ENCODE results near the gene IER5L.
A peak's percentile ranks its signal among the peaks of the same experiment; 100 is the strongest.

IER5L gene

GRCh38 chr9:129209109-129209508, 31.0 kb upstream of the IER5L start:
- H3K4me2 ChIP-seq, result peak overlapping the region; percentile 24 to 76 (median 69); a peak in 19 of 22 replicates
- H4K20me1 ChIP-seq, result no peaks in the 10 kb centered on the region
- no peak overlapping the region for H3K4me3 ChIP-seq
- no peaks in the 10 kb centered on the region for H3K9me3 ChIP-seq (replicated peaks in 1 of 11)
- H3K27ac ChIP-seq, result no peak overlapping the region
- no peak for TF ChIP-seq Cebpa-rat (IDR thresholded peaks at IDR 0.05)
- H3K9ac ChIP-seq, result no peak overlapping the region
- H3K36me3 ChIP-seq, result no peaks in the 10 kb centered on the region
- H3K4me1 ChIP-seq, result peaks cover 9 to 24% (median 15%) of the 10 kb centered on the region in 10 experiments
- H3K27me3 ChIP-seq, result no peaks in the 10 kb centered on the region

GRCh38 chr9:129208207-129209032, 30.4 kb upstream of the IER5L start:
- Histone ChIP-seq H3K4me3 (no peak overlapping the region), H3K36me3 (no peaks in the 10 kb centered on the region), H3K9me3 (replicated peaks in 1 of 11) (no peaks in the 10 kb centered on the region), H3K27me3 (no peaks in the 10 kb centered on the region), H3K4me1 (peaks cover 13 to 26% (median 18%) of the 10 kb centered on the region in 10 experiments), H3K4me2 (peak overlapping the region; percentile 24 to 76 (median 69)), H3K9ac (0 out of 22 replicates have a peak overlapping the region, but pooled peaks of 1 of the 11 experiments have one; percentile 10), H4K20me1 (no peaks in the 10 kb centered on the region), H3K27ac (no peak overlapping the region)
- TF ChIP-seq Cebpa-rat (IDR thresholded peaks at IDR 0.05), result no peak

- no peaks in the 10 kb centered on the region for H4K20me1 ChIP-seq
- H3K4me1 ChIP-seq, result peaks cover 13 to 29% (median 22%) of the 10 kb centered on the region in 10 experiments
- no peak overlapping the region for H3K4me2 ChIP-seq
- no peak overlapping the region for H3K27ac ChIP-seq
- H3K4me3 ChIP-seq, result no peak overlapping the region
- H3K9ac ChIP-seq, result no peak overlapping the region
- no peaks in the 10 kb centered on the region for H3K27me3 ChIP-seq
- no peaks in the 10 kb centered on the region for H3K9me3 ChIP-seq (replicated peaks in 1 of 11)
- no peak for TF ChIP-seq Cebpa-rat (IDR thresholded peaks at IDR 0.05)
- H3K36me3 ChIP-seq, result no peaks in the 10 kb centered on the region
Observed at GRCh38 chr9:129206905-129207304, 28.8 kb upstream of the IER5L start.

GRCh38 chr9:129206401-129206800, 28.3 kb upstream of the IER5L start:
- H4K20me1 ChIP-seq, result no peaks in the 10 kb centered on the region
- no peak for TF ChIP-seq Cebpa-rat (IDR thresholded peaks at IDR 0.05)
- H3K4me1 ChIP-seq, result peaks cover 13 to 30% (median 23%) of the 10 kb centered on the region in 10 experiments
- no peak overlapping the region for H3K9ac ChIP-seq
- H3K27ac ChIP-seq, result no peak overlapping the region
- no peaks in the 10 kb centered on the region for H3K9me3 ChIP-seq (replicated peaks in 1 of 11)
- H3K27me3 ChIP-seq, result no peaks in the 10 kb centered on the region
- no peaks in the 10 kb centered on the region for H3K36me3 ChIP-seq
- H3K4me2 ChIP-seq, result no peak overlapping the region
- H3K4me3 ChIP-seq, result no peak overlapping the region

- H3K27me3 ChIP-seq, result no peaks in the 10 kb centered on the region
- H3K4me2 ChIP-seq, result no peak overlapping the region
- 0 out of 22 replicates have a peak, but pooled peaks cover 0 to 4% (median 0%) of the 10 kb centered on the region in 11 experiments for H3K9me3 ChIP-seq (replicated peaks in 1 of 11)
- H4K20me1 ChIP-seq, result no peaks in the 10 kb centered on the region
- H3K4me1 ChIP-seq, result peaks cover 13 to 30% (median 23%) of the 10 kb centered on the region in 10 experiments
- no peak overlapping the region for H3K9ac ChIP-seq
- no peak for TF ChIP-seq Cebpa-rat (IDR thresholded peaks at IDR 0.05)
- H3K4me3 ChIP-seq, result no peak overlapping the region
- H3K27ac ChIP-seq, result no peak overlapping the region
- no peaks in the 10 kb centered on the region for H3K36me3 ChIP-seq
Observed at GRCh38 chr9:129204840-129205239, 26.8 kb upstream of the IER5L start.

GRCh38 chr9:129203556-129203909, 25.5 kb upstream of the IER5L start:
- H3K27me3 ChIP-seq, result no peaks in the 10 kb centered on the region
- peak overlapping the region in 2 of 11 experiments; percentile 90 to 92; a peak in 2 of 22 replicates for H3K27ac ChIP-seq
- H3K4me3 ChIP-seq, result 0 out of 20 replicates have a peak overlapping the region, but pooled peaks of 1 of the 10 experiments have one; percentile 56
- H3K9ac ChIP-seq, result peak overlapping the region in 3 of 11 experiments; percentile 84 to 88 (median 87); a peak in 1 of 22 replicates
- no peaks in the 10 kb centered on the region for H3K36me3 ChIP-seq
- peaks cover 7 to 28% (median 17%) of the 10 kb centered on the region in 10 experiments for H3K4me1 ChIP-seq
- TF ChIP-seq Cebpa-rat (IDR thresholded peaks at IDR 0.05), result no peak
- H4K20me1 ChIP-seq, result no peaks in the 10 kb centered on the region
- peak overlapping the region in 8 of 11 experiments; percentile 37 to 72 (median 58); a peak in 11 of 22 replicates for H3K4me2 ChIP-seq
- H3K9me3 ChIP-seq (replicated peaks in 1 of 11), result 0 out of 22 replicates have a peak, but pooled peaks cover 0 to 4% (median 0%) of the 10 kb centered on the region in 11 experiments

GRCh38 chr9:129202613-129203555, 24.8 kb upstream of the IER5L start:
- Histone ChIP-seq H3K27ac (peak overlapping the region; percentile 75 to 94 (median 89)), H3K36me3 (no peaks in the 10 kb centered on the region), H3K4me1 (peaks cover under 1 to 28% (median 12%) of the 10 kb centered on the region in 10 experiments; a peak in 19 of 20 replicates), H3K9me3 (replicated peaks in 1 of 11) (0 out of 22 replicates have a peak, but pooled peaks cover 0 to 4% (median 0%) of the 10 kb centered on the region in 11 experiments), H3K27me3 (no peaks in the 10 kb centered on the region), H4K20me1 (no peaks in the 10 kb centered on the region), H3K4me2 (peak overlapping the region; percentile 37 to 72 (median 57)), H3K4me3 (peak overlapping the region; percentile 55 to 74 (median 62)), H3K9ac (peak overlapping the region; percentile 78 to 97 (median 88))
- no peak for TF ChIP-seq Cebpa-rat (IDR thresholded peaks at IDR 0.05)

- Histone ChIP-seq H3K27me3 (no peaks in the 10 kb centered on the region), H3K9ac (no peak overlapping the region), H3K4me2 (peak overlapping the region in 3 of 11 experiments; percentile 19 to 57 (median 38); a peak in 4 of 22 replicates), H3K27ac (no peak overlapping the region), H3K4me1 (peaks cover 0 to 29% (median 8%) of the 10 kb centered on the region in 10 experiments; a peak in 13 of 20 replicates), H3K36me3 (no peaks in the 10 kb centered on the region), H4K20me1 (no peaks in the 10 kb centered on the region), H3K9me3 (replicated peaks in 1 of 11) (0 out of 22 replicates have a peak, but pooled peaks cover 0 to 4% (median 0%) of the 10 kb centered on the region in 11 experiments), H3K4me3 (no peak overlapping the region)
- TF ChIP-seq Cebpa-rat (IDR thresholded peaks at IDR 0.05), result no peak
Observed at GRCh38 chr9:129201866-129202265, 23.8 kb upstream of the IER5L start.

Data from BLaER1 treated with 17β-estradiol and CSF1 and Interleukin-3, amounts not matched to agents 10 nM and 100 nM (cell line).